Mesenchymal stem cell (in vitro differentiated cells and primary cell): ENCODE data around the gene IGFBP4.

Source experiments
- DNase-seq: peaks from one replicate; pipeline ENCODE4 v3.0.0-alpha.2; 2013
- H2AFZ ChIP-seq: one replicate; pipeline ENCODE4 v1.6.1; 2013; ENCODE audit warnings: low read depth, mild to moderate bottlenecking, control low read depth, inconsistent platforms, low read length, moderate library complexity
- H2AK5ac ChIP-seq: 2 replicates; pipeline ENCODE4 v1.6.1; 2013; ENCODE audit warnings: low read length, moderate library complexity, mild to moderate bottlenecking, inconsistent platforms; ENCODE audit not compliant: severe bottlenecking
- H2BK120ac ChIP-seq: one replicate; pipeline ENCODE4 v1.6.1; 2013; ENCODE audit warnings: low read depth, mild to moderate bottlenecking, inconsistent platforms, low read length, moderate library complexity
- H2BK12ac ChIP-seq, 2 experiments: one replicate each; pipeline ENCODE4 v1.6.1; 2013; ENCODE audit warnings: inconsistent platforms in 2 of 2, low read length in 2 of 2, mild to moderate bottlenecking in 2 of 2, moderate library complexity in 2 of 2, control low read depth in 1 of 2
- H2BK15ac ChIP-seq: one replicate; pipeline ENCODE4 v1.6.1; 2013; ENCODE audit warnings: mild to moderate bottlenecking, low read depth, inconsistent platforms; ENCODE audit not compliant: poor library complexity, severe bottlenecking
- H2BK5ac ChIP-seq: 2 replicates; pipeline ENCODE4 v1.6.1; 2013; ENCODE audit warnings: low read depth, mild to moderate bottlenecking, low read length, control low read depth, inconsistent platforms; ENCODE audit not compliant: poor library complexity, severe bottlenecking
- H3K14ac ChIP-seq, 2 experiments: one replicate each; pipeline ENCODE4 v1.6.1; 2013; ENCODE audit warnings: inconsistent platforms in 2 of 2, low read length in 2 of 2, control low read depth in 1 of 2, mild to moderate bottlenecking in 1 of 2, moderate library complexity in 1 of 2
- H3K18ac ChIP-seq, 2 experiments: one replicate each; pipeline ENCODE4 v1.6.1; 2013; ENCODE audit warnings: inconsistent platforms in 2 of 2, low read length in 2 of 2, control low read depth in 1 of 2, low read depth in 1 of 2, mild to moderate bottlenecking in 1 of 2
- H3K23ac ChIP-seq, 2 experiments: one replicate each; pipeline ENCODE4 v1.6.1; 2013; ENCODE audit warnings: inconsistent platforms in 2 of 2, low read length in 2 of 2, mild to moderate bottlenecking in 2 of 2, moderate library complexity in 2 of 2, control low read depth in 1 of 2
- H3K27ac ChIP-seq: 2 replicates; pipeline ENCODE4 v1.5.1; 2013; ENCODE audit warnings: mild to moderate bottlenecking, moderate library complexity, low read length, control low read depth, inconsistent platforms; ENCODE audit not compliant: poor library complexity, severe bottlenecking
- H3K27me3 ChIP-seq, 2 experiments: 2 replicates each; pipeline versions ENCODE4 v1.6.1 to v1.7.0; 2013; ENCODE audit warnings: low read length in 2 of 2, mild to moderate bottlenecking in 2 of 2, moderate library complexity in 2 of 2, control low read depth in 1 of 2, inconsistent platforms in 1 of 2; ENCODE audit not compliant: control insufficient read depth in 1 of 2, insufficient read depth in 1 of 2
- H3K36me3 ChIP-seq, 2 experiments: 2 replicates each; pipeline versions ENCODE4 v1.6.1 to v1.7.0; 2013; ENCODE audit warnings: low read length in 2 of 2, control low read depth in 1 of 2, inconsistent platforms in 1 of 2, low read depth in 1 of 2, mild to moderate bottlenecking in 1 of 2; ENCODE audit not compliant: insufficient read depth in 2 of 2, control insufficient read depth in 1 of 2
- H3K4ac ChIP-seq, 2 experiments: one replicate each; pipeline ENCODE4 v1.6.1; 2013; ENCODE audit warnings: inconsistent platforms in 2 of 2, low read length in 2 of 2, mild to moderate bottlenecking in 2 of 2, moderate library complexity in 2 of 2, control low read depth in 1 of 2, low read depth in 1 of 2
- H3K4me1 ChIP-seq: 2 replicates; pipeline ENCODE4 v1.6.1; 2013; ENCODE audit warnings: low read depth, low read length, control low read depth; ENCODE audit not compliant: control insufficient read depth, insufficient read depth
- H3K4me2 ChIP-seq: 2 replicates; pipeline ENCODE4 v1.6.1; 2013; ENCODE audit warnings: low read length, mild to moderate bottlenecking, inconsistent platforms; ENCODE audit not compliant: poor library complexity, severe bottlenecking
- H3K4me3 ChIP-seq, 2 experiments: 2 replicates each; pipeline versions ENCODE4 v1.5.1 to v1.7.0; 2013; ENCODE audit warnings: low read length in 2 of 2, mild to moderate bottlenecking in 2 of 2, control low read depth in 1 of 2, low read depth in 1 of 2; ENCODE audit not compliant: insufficient read depth in 1 of 2
- H3K79me1 ChIP-seq: replicated peaks from 2 replicates; pipeline ENCODE4 v1.6.1; 2013; ENCODE audit warnings: mild to moderate bottlenecking, control low read depth, low read length, inconsistent platforms; ENCODE audit not compliant: poor library complexity, severe bottlenecking
- H3K9ac ChIP-seq: 2 replicates; pipeline ENCODE4 v1.7.0; 2013; ENCODE audit warnings: mild to moderate bottlenecking, low read length, moderate library complexity
- H3K9me3 ChIP-seq: 2 replicates; pipeline ENCODE4 v1.7.0; 2013; ENCODE audit warnings: mild to moderate bottlenecking, low read length; ENCODE audit not compliant: control insufficient read depth
- H4K8ac ChIP-seq: one replicate; pipeline ENCODE4 v1.6.1; 2013; ENCODE audit warnings: inconsistent platforms, mild to moderate bottlenecking, low read length, moderate library complexity
- H4K91ac ChIP-seq: one replicate; pipeline ENCODE4 v1.6.1; 2013; ENCODE audit warnings: mild to moderate bottlenecking, low read length, inconsistent platforms
- WGBS: methylation state at CpG from one replicate; pipeline ENCODE4 v1.1.7; 2013; ENCODE audit warnings: mixed read lengths; 5-methylcytosine and 5-hydroxymethylcytosine counted together

Gene IGFBP4

DNA sequence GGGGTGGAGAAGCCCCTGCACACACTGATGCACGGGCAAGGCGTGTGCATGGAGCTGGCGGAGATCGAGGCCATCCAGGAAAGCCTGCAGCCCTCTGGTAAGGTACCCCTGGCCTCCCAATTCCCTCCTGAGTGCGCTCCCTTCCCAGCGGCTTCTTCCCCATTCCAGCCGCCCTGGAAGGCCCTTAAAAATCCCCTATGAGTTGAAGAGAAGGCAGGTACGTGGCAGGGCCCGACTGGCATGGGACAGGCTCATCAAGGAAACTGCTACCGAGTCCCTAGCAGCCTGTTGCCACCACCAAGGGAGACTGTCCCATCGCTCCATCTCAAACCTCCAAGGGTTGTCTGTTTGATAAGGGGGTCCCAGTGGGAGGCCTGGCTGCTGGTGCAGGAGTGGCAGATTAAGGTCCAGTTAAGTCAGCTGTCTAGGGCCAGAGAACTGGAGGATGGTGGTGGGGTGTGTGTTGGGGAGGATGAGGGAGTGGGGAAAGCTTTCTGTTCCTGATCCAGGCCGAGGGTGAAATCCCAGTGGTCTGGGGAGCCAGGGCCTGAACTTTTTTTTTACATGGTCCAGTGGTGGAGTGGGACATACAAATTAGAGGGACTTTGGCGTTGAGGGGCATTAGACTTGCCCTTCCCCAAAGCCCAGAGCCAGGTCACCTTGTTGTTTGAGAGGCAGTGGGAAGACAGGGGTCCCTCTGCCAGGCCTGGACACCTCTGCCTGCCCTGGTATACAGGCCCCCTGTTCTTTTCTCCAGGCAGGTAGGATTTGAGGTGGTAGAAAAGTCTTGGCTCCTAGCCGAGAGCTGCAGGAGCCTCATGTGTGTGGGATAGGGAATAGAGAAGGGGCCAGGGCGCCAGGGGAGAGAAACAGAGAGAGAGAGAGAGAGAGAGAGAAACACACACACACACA lies 994 bp downstream of the IGFBP4 start:
- Histone ChIP-seq H2BK15ac (peak overlapping the region; percentile 82), H3K79me1 (no peaks in the 10 kb centered on the region), H3K27me3 (no peaks in the 10 kb centered on the region), H3K4me3 (peak overlapping the region; percentile 74 to 98), H3K4me2 (peak overlapping the region; percentile 92), H3K36me3 (peaks cover 7 to 33% of the 10 kb centered on the region in 2 experiments), H4K91ac (peak overlapping the region; percentile 23), H2BK120ac (peak overlapping the region; percentile 54), H3K27ac (peak overlapping the region; percentile 81), H3K4me1 (peaks cover 41% of the 10 kb centered on the region), H2BK12ac (peak overlapping the region; percentile 40 to 55), H2AFZ (no peak overlapping the region), H3K4ac (peak overlapping the region; percentile 88 to 95), H3K9ac (peak overlapping the region; percentile 95), H2AK5ac (peak overlapping the region; percentile 50), H3K14ac (peak overlapping the region in 1 of 2 experiments; percentile 82), H3K18ac (peak overlapping the region; percentile 80 to 98), H3K23ac (peak overlapping the region in 1 of 2 experiments; percentile 95), H2BK5ac (peak overlapping the region; percentile 81), H4K8ac (peak overlapping the region; percentile 76), H3K9me3 (no peaks in the 10 kb centered on the region)
- peak; percentile 50 for DNase-seq
- 8% methylated on average over 12 of the region's 15 CpGs for WGBS

- H2BK120ac ChIP-seq = peak overlapping the region; percentile 42
- peak overlapping the region; percentile 5 to 49 for H2BK12ac ChIP-seq
- no peaks in the 10 kb centered on the region for H3K79me1 ChIP-seq
- peak overlapping the region; percentile 33 for H4K8ac ChIP-seq
- H2AK5ac ChIP-seq = peak overlapping the region; percentile 83
- peak overlapping the region; percentile 85 to 89 for H3K18ac ChIP-seq
- H2BK5ac ChIP-seq = no peak overlapping the region
- no peak overlapping the region for H4K91ac ChIP-seq
- peak overlapping the region in 1 of 2 experiments; percentile 63 for H3K4ac ChIP-seq
- no peak overlapping the region for H3K14ac ChIP-seq
- 86% methylated on average over 5 of the region's 11 CpGs for WGBS
- peak overlapping the region; percentile 52 to 98 for H3K4me3 ChIP-seq
- H3K4me2 ChIP-seq = peak overlapping the region; percentile 83
- peak overlapping the region; percentile 95 for H3K9ac ChIP-seq
- H3K9me3 ChIP-seq = no peaks in the 10 kb centered on the region
- H3K36me3 ChIP-seq = peaks cover 7 to 39% of the 10 kb centered on the region in 2 experiments
- no peaks in the 10 kb centered on the region for H3K27me3 ChIP-seq
- H3K4me1 ChIP-seq = peaks cover 47% of the 10 kb centered on the region
- H3K23ac ChIP-seq = no peak overlapping the region
- peak overlapping the region; percentile 81 for H3K27ac ChIP-seq
- H2BK15ac ChIP-seq = no peak overlapping the region
- no peak overlapping the region for H2AFZ ChIP-seq
- DNase-seq = peak; percentile 47
These were observed 2.7 kb downstream of the IGFBP4 start for GRCh38 chr17:40445751-40446468.

GRCh38 chr17:40447148-40447644 lies 3.9 kb downstream of the IGFBP4 start:
- Histone ChIP-seq H2BK5ac (no peak overlapping the region), H3K4me1 (peaks cover 55% of the 10 kb centered on the region), H3K27ac (peak overlapping the region; percentile 15), H3K9me3 (no peaks in the 10 kb centered on the region), H3K4me2 (peak overlapping the region; percentile 1), H3K4ac (no peak overlapping the region), H2AK5ac (no peak overlapping the region), H3K36me3 (peaks cover 7 to 43% of the 10 kb centered on the region in 2 experiments), H3K27me3 (no peaks in the 10 kb centered on the region), H2BK12ac (no peak overlapping the region), H2AFZ (no peak overlapping the region), H3K14ac (no peak overlapping the region), H2BK120ac (no peak overlapping the region), H3K79me1 (no peaks in the 10 kb centered on the region), H4K8ac (no peak overlapping the region), H3K9ac (peak overlapping the region; percentile 95), H3K23ac (no peak overlapping the region), H3K4me3 (peak overlapping the region in 1 of 2 experiments; percentile 98), H2BK15ac (no peak overlapping the region), H4K91ac (no peak overlapping the region), H3K18ac (no peak overlapping the region)
- no peak for DNase-seq
- WGBS = 92% methylated on average over 7 of the region's 8 CpGs
